HG03280 (cell line): ENCODE measurements around the gene ARAP3.
"Not testable (repeated sequence)": the region's sequence is repeated elsewhere in the genome, so short reads cannot be mapped to it uniquely, and the experiment has no call there.

Source experiments
- ATAC-seq: cut with Tn5 transposase; IDR thresholded peaks from one replicate; pipeline ENCODE4 v1.9.1; 2021; ENCODE audit warnings: mild to moderate bottlenecking, moderate library complexity; ENCODE audit not compliant: unreplicated experiment

Gene ARAP3

GRCh38 chr5:141618030-141618803 is 63.8 kb downstream of the ARAP3 start:
- peak; percentile 34 for ATAC-seq

DNA sequence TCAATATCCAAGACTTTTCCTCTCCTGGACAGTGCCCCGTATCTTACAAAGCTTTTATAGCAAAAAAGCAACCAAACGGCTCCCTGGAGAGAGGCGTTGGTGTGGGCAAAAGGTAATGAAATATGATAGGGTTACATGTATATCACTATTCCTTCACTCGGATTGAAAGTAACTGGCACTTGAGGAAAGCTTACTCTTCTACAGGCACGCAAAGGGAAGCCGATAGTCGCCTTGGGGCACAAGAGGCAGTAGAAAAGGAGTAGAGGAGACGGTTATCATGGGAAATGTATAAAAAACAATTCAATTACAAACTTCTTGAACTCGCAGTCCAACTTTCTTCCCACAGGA is 64.4 kb downstream of the ARAP3 start:
- no peak for ATAC-seq

GRCh38 chr5:141617128-141617527 is 64.9 kb downstream of the ARAP3 start:
- ATAC-seq = no peak

DNA sequence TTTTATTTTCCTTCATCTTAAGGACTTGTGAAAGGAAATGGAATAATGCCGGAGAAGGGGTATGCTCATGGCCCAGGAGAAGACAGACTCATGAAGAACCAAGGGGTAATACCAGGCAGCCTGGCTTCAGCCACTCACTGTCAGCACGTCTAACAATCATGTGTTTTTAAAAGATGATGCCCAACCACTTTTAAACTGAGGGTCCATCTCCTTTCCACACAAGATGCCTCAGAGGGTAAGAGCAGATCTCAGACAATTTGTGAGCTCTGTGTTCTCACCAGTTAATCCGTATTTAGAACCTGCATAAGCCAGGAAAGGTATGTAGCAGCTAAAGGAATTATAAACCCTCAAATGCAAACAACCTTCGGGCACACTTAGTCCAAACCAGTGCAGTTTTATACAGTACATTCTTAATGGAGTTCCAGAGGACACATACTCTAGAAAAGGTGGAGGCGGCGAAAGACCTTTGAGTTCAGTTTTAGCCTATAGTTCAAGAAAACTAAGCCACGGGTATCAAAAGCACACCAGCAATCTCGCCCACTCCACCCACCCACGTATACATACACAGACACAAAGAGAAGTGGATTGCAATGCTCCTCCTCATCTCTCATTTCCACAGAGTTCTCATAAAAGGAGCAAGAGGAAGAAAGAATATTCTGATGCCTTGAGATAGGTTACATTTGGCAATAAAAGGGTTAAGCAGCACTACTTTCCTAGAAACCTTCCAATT is 65.9 kb downstream of the ARAP3 start:
- no peak for ATAC-seq

GRCh38 chr5:141613344-141613743 is 68.7 kb downstream of the ARAP3 start:
- no peak for ATAC-seq

- no peak for ATAC-seq
Measured at GRCh38 chr5:141611289-141611688, 70.7 kb downstream of the ARAP3 start.

DNA sequence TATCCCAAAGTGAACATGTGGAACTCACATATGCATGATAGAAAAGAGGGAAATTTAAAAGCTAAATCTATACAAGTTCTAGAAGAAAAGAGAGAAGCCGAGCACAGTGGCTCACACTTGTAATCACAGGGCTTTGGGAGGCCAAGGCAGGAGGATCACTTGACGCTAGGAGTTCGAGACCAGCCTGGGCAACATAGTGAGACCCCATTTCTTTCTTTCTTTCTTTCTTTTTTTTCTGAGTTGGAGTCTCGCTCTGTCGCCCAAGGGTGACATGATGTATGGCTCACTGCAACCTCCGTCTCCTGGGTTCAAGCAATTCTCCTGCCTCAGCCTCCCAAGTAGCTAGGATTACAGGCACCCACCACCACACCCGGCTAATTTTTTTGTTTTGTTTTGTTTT is 72.1 kb downstream of the ARAP3 start:
- not testable (repeated sequence) for ATAC-seq

DNA sequence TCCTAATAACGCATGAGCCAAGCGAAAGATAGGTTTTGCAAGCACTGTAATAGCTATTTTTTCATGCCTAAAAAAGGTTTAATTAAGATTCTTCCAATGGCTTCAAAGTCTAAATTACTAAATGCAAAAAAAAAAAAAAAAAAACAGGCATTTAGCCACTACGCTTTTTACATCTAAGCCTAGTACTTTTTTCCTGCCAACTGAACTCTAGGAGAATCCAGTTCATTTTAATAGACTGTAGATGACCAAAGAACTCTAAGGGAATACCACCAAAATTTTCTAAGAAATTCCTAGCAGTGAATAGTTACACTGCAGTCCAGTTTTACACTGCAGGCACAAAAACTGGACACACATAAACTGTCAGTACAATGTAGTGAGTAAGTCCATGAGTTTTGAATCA is 73.0 kb downstream of the ARAP3 start:
- ATAC-seq = no peak

- no peak for ATAC-seq
Measured at GRCh38 chr5:141608557-141608956, 73.5 kb downstream of the ARAP3 start.

DNA sequence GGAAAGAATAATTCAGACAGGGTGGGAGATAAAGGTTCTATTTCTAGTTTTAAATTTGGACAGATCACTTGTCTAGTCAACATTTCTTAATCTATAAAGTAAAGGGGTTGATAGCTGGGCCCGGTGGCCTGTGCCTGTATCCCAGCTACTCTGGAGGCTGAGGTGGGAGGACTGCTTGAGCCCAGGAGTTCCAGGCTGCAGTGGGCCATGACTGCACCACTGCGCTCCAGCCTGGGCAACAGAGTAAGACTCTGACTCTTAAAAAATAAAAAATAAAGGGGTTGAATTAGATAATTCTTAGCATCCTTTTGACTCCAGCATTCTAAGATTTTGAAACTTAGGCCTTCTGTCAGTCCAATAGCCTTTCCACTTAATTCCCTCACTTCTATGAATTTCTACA is 74.0 kb downstream of the ARAP3 start:
- no peak for ATAC-seq

- ATAC-seq = peak; percentile 94
Measured at GRCh38 chr5:141605523-141606277, 76.3 kb downstream of the ARAP3 start.

DNA sequence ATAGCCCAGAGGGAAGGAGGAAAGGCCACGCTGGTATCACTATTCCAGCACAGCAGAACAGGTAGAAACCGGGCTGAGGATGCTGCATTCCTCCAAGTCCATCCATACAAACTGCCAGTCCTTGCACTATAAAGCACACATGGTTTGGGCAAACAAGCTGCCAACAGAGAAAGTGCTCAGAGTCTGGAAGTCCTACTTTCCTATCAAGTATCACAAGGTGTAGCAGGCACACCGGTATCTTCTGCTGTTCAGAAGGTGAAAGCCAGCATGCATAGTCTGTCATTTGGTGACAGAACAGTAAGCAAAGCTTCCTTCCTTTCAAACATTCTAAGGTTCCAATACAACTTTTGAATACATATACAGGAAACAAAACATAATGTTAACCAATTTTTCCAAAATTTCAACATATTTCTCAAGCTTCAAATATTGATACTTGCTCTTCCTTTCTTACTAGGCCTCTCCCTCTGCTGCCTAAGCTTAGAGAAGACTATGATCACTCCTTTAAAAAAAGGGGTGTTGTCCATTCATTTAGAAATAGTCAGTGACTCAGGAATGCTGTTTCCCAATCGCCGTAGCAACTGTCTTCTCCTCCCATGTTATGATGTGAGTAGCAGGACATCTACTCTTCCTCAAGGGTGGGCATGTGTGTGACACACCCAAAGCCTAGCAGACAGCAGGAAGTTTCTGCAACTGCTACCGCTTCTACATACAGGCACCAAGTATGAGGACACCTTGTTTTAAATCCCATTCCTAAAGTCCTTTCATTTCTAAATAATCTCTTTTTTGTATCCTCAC is 77.9 kb downstream of the ARAP3 start:
- ATAC-seq = no peak
